GM12892 (cell line): ENCODE data around the gene LYSMD1.

ENCODE experiments used
- POLR2AphosphoS5 ChIP-seq: IDR thresholded peaks from 2 replicates; pipeline ENCODE4 v1.6.1; 2011; ENCODE audit warnings: low read depth, low read length, control low read depth
- TAF1 ChIP-seq: IDR thresholded peaks from 2 replicates; pipeline ENCODE4 v1.6.1; 2011; ENCODE audit warnings: low read depth, mild to moderate bottlenecking, control low read depth, low read length, borderline replicate concordance

DNA sequence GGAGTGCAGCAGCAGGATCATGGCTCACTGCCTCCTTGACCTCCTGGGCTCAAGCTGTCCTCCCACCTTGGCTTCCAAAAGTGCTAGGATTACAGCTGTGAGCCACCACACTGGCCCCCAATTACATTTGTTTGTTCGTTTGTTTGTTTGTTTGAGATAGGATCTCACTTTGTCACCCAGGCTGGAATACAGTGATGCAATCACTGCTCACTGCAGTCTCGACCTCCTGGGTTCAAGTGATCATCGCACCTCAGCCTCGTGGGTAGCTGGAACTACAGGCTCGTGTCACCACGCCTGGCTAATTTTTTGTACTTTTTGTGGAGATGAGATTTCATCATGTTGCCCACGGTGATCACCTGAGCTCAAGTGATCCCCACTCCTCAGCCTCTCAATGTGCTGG, 26.3 kb upstream of the LYSMD1 start:
- TF ChIP-seq POLR2AphosphoS5: no peak
- TF ChIP-seq TAF1: no peak
